Keratinocyte (primary cell): ENCODE data around the gene LGR4. TPM values are rescaled to one million over a fixed set of nuclear protein-coding genes. Genes with fewer than 3 reads are reported as not detected.

ENCODE experiments used
- DNase-seq: peaks from one replicate; pipeline ENCODE4 v3.0.0-alpha.2; 2011; ENCODE audit warnings: low read depth, missing footprints, low spot score
- FAIRE-seq: peaks from 2 replicates; lab custom pipeline; 2011; peaks lifted over from hg19 to GRCh38; lab: Jason Lieb, UNC
- H2AFZ ChIP-seq: 2 replicates; pipeline ENCODE4 v1.6.0; 2012; ENCODE audit warnings: low read length, control low read depth, inconsistent platforms; ENCODE audit not compliant: control insufficient read depth
- H3K27ac ChIP-seq: 2 replicates; pipeline ENCODE4 v1.5.1; 2011; ENCODE audit warnings: low read length; ENCODE audit not compliant: control insufficient read depth, insufficient read depth
- H3K27me3 ChIP-seq: 3 replicates; pipeline ENCODE4 v1.6.0; 2011; ENCODE audit warnings: low read length; ENCODE audit not compliant: control insufficient read depth, insufficient read depth; ENCODE audit errors: extremely low read depth
- H3K36me3 ChIP-seq, 2 experiments: 2 replicates in 1 of 2; 3 replicates in 1 of 2; pipeline ENCODE4 v1.5.1; 2011; ENCODE audit warnings: low read length in 2 of 2, mild to moderate bottlenecking in 1 of 2; ENCODE audit not compliant: control insufficient read depth in 2 of 2, insufficient read depth in 2 of 2; ENCODE audit errors: extremely low read depth in 1 of 2
- H3K4me1 ChIP-seq: 3 replicates; pipeline ENCODE4 v1.5.1; 2011; ENCODE audit warnings: low read length; ENCODE audit not compliant: control insufficient read depth, insufficient read depth; ENCODE audit errors: extremely low read depth
- H3K4me2 ChIP-seq: 3 replicates; pipeline ENCODE4 v1.6.0; 2011; ENCODE audit warnings: low read depth, low read length; ENCODE audit not compliant: control insufficient read depth, insufficient read depth; ENCODE audit errors: extremely low read depth
- H3K4me3 ChIP-seq, 3 experiments: fragments of 200-600 bp in 1 of 3; sonication (generic) in 1 of 3; 2 replicates in 2 of 3; 3 replicates in 1 of 3; pipeline ENCODE4 v1.5.1; 2011 to 2016; ENCODE audit warnings: low read length in 3 of 3, mild to moderate bottlenecking in 3 of 3, control low read depth in 2 of 3, inconsistent platforms in 1 of 3, low read depth in 1 of 3, mixed read lengths in 1 of 3, mixed run types in 1 of 3, moderate library complexity in 1 of 3; ENCODE audit not compliant: control insufficient read depth in 2 of 3, insufficient read depth in 2 of 3; ENCODE audit errors: extremely low read depth in 1 of 3
- H3K79me2 ChIP-seq: 2 replicates; pipeline ENCODE4 v1.6.0; 2012; ENCODE audit warnings: low read length; ENCODE audit not compliant: control insufficient read depth, insufficient read depth
- H3K9ac ChIP-seq: 3 replicates; pipeline ENCODE4 v1.6.0; 2011; ENCODE audit warnings: low read length; ENCODE audit not compliant: control insufficient read depth, insufficient read depth; ENCODE audit errors: extremely low read depth
- H3K9me1 ChIP-seq: 3 replicates; pipeline ENCODE4 v1.6.0; 2011; ENCODE audit warnings: low read length; ENCODE audit not compliant: control insufficient read depth, insufficient read depth; ENCODE audit errors: extremely low read depth
- H3K9me3 ChIP-seq: 2 replicates; pipeline ENCODE4 v1.5.1; 2012; ENCODE audit warnings: low read depth, low read length; ENCODE audit not compliant: control insufficient read depth
- H4K20me1 ChIP-seq: 3 replicates; pipeline ENCODE4 v1.6.0; 2011; ENCODE audit warnings: low read length; ENCODE audit not compliant: control insufficient read depth, insufficient read depth; ENCODE audit errors: extremely low read depth
- EZH2 ChIP-seq: IDR thresholded peaks from one replicate; pipeline ENCODE4 v1.6.1; 2012; ENCODE audit warnings: inconsistent platforms, mild to moderate bottlenecking, low read length, moderate library complexity
- dilution Hi-C: fragments of 300-500 bp; cut with MboI; formaldehyde crosslinking; loops from one replicate; pipeline ENCODE4 v1.7.0; 2020; ENCODE audit warnings: low sequenced_read_pairs; ENCODE audit not compliant: extremely low pct_ligation_motif_present
- polyA plus RNA-seq, 5 experiments: library from polyadenylated mRNA; depleted of rRNA in 3 of 5; stranded (reverse) in 3 of 5; stranded (forward) in 1 of 5; unstranded in 1 of 5; fragments of >200 nt; gene quantifications; 1 replicate in 1 of 5; 2 replicates in 3 of 5; 3 replicates in 1 of 5; pipeline versions ENCODE4 v1.2.1 to v1.2.3, GENCODE V29; 2011 to 2012; ENCODE audit warnings: missing spikeins in 2 of 5, low read depth in 1 of 5, low replicate concordance in 1 of 5
- TF ChIP-seq, protein P1 (sequence below), 3 experiments: IDR thresholded peaks in 1 of 3; conservative IDR thresholded peaks in 1 of 3; optimal IDR thresholded peaks in 1 of 3; 2 replicates in 2 of 3; 3 replicates in 1 of 3; pipeline versions ENCODE3 to v1.5.1; 2011; ENCODE audit warnings: low read length in 3 of 3, mild to moderate bottlenecking in 3 of 3, moderate library complexity in 2 of 3, control low read depth in 1 of 3, inconsistent platforms in 1 of 3; ENCODE audit not compliant: insufficient read depth in 2 of 3; ENCODE audit errors: extremely low read depth in 1 of 3

LGR4 gene
- polyA plus RNA-seq, 1 donor (not counting 4 experiments of a cell fraction or from before 2014, with no cell fraction given), result 49.7 TPM

DNA sequence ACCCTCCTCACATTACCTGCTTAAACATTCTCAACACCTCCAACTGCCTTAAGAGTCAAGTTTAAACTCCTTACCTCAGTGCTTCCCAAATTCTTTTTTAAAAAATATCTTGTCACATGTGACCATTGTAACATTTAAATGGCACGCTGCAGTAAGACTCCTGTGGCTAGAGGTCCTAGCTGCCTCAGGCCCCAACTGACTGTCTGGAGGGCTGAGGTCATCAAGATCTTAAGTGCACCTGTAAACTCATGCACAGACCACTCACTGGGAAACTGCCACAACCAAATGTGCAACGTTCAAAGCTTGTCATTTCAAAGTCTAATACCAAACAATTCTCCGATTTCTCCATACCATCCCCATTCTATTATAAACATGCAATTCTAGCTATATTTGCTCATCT lies 93.1 kb downstream of the LGR4 start:
- dilution Hi-C loops, result no loop called here
- Histone ChIP-seq H3K79me2 (no peaks in the 10 kb centered on the region), H3K4me1 (no peaks in the 10 kb centered on the region), H3K27ac (no peak overlapping the region), H3K9me3 (no peaks in the 10 kb centered on the region), H3K27me3 (no peaks in the 10 kb centered on the region), H2AFZ (no peak overlapping the region), H3K36me3 (peaks cover 9 to 11% of the 10 kb centered on the region in 2 experiments), H4K20me1 (no peaks in the 10 kb centered on the region), H3K9me1 (no peaks in the 10 kb centered on the region), H3K4me3 (no peak overlapping the region), H3K4me2 (no peak overlapping the region), H3K9ac (no peak overlapping the region)
- no peak for TF ChIP-seq EZH2
- TF ChIP-seq, protein P1, sequence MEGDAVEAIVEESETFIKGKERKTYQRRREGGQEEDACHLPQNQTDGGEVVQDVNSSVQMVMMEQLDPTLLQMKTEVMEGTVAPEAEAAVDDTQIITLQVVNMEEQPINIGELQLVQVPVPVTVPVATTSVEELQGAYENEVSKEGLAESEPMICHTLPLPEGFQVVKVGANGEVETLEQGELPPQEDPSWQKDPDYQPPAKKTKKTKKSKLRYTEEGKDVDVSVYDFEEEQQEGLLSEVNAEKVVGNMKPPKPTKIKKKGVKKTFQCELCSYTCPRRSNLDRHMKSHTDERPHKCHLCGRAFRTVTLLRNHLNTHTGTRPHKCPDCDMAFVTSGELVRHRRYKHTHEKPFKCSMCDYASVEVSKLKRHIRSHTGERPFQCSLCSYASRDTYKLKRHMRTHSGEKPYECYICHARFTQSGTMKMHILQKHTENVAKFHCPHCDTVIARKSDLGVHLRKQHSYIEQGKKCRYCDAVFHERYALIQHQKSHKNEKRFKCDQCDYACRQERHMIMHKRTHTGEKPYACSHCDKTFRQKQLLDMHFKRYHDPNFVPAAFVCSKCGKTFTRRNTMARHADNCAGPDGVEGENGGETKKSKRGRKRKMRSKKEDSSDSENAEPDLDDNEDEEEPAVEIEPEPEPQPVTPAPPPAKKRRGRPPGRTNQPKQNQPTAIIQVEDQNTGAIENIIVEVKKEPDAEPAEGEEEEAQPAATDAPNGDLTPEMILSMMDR (optimal IDR thresholded peaks at IDR 0.05 in 1 of 3, IDR thresholded peaks at IDR 0.05 in 1 of 3, conservative IDR thresholded peaks at IDR 0.05 in 1 of 3; ENCODE audit: extremely low read depth in 1 of 3, insufficient read depth in 2 of 3, low read length in 3 of 3), result no peak
- FAIRE-seq (no peak), DNase-seq (no peak)

DNA sequence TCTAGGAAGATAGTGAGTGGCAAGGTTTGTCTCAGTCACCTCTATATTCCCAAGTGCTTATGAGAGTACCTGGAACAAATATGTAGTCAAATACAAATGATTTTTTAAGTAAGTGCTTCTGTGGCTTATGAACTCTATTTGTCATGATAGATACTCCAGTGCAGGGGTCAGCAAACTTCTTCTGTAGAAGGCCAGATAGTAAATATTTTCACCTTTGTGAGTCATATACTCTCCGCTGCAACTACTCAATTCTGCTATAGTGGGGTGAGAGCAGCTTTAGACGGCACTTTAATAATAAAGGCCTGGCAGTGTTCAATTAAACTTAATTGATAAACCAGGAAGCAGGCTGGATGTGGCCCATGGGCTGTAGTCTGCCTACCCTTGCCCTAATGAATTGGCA lies 97.2 kb downstream of the LGR4 start:
- Histone ChIP-seq H3K36me3 (peaks cover 4 to 17% of the 10 kb centered on the region in 2 experiments), H3K4me2 (no peak overlapping the region), H4K20me1 (no peaks in the 10 kb centered on the region), H3K79me2 (no peaks in the 10 kb centered on the region), H3K27me3 (no peaks in the 10 kb centered on the region), H3K9me1 (no peaks in the 10 kb centered on the region), H3K4me1 (no peaks in the 10 kb centered on the region), H3K4me3 (no peak overlapping the region), H2AFZ (no peak overlapping the region), H3K9me3 (no peaks in the 10 kb centered on the region), H3K9ac (no peak overlapping the region), H3K27ac (no peak overlapping the region)
- FAIRE-seq (no peak), DNase-seq (no peak)
- dilution Hi-C loops, result no loop called here
- TF ChIP-seq EZH2, result no peak
- TF ChIP-seq, protein P1 (optimal IDR thresholded peaks at IDR 0.05 in 1 of 3, IDR thresholded peaks at IDR 0.05 in 1 of 3, conservative IDR thresholded peaks at IDR 0.05 in 1 of 3; ENCODE audit: extremely low read depth in 1 of 3, insufficient read depth in 2 of 3, low read length in 3 of 3), result no peak
